Measurements from ENCODE around the gene DGLUCY. TPM values are rescaled to one million over a fixed set of nuclear protein-coding genes. Genes with fewer than 3 reads are reported as not detected.

The DGLUCY gene
- total RNA-seq, 5 donors from 2014 or later (not counting 1 experiment from before 2014, with no cell fraction given): 69.8 to 144 (median 99.8) TPM

GRCh38 chr14:91269076-91269991 lies 155.5 kb downstream of the DGLUCY start:
- H3K27me3 Mint-ChIP-seq: no peaks in the 10 kb centered on the region
- no peaks in the 10 kb centered on the region for H3K9me3 Mint-ChIP-seq
- ChIA-PET POLR2A (interaction anchor here (1.0 kb wide), 2 partner anchors 20 to 24 kb away, joined by 3 to 6 read pairs; no protein-coding TSS in a partner anchor), CTCF (interaction anchor here in 1 of 2 donors (0.7 kb wide), 1 partner anchor 21 kb away, joined by 5 read pairs; no protein-coding TSS in a partner anchor)
- peaks cover 24% of the 10 kb centered on the region for H3K36me3 Mint-ChIP-seq
- peaks cover 20 to 43% (median 28%) of the 10 kb centered on the region in 3 donors for H3K4me1 Mint-ChIP-seq
- H3K4me3 ChIP-seq (ENCODE audit: control insufficient read depth in 1 of 2, extremely low read depth in 1 of 2, low read length in 1 of 2): no peak overlapping the region
- no peak overlapping the region for H3K4me3 Mint-ChIP-seq
- no peaks in the 10 kb centered on the region for H3K9me3 ChIP-seq
- WGBS (ENCODE audit: insufficient coverage): 90% methylated on average over 14 of the region's 24 CpGs
- peaks cover 4 to 16% of the 10 kb centered on the region in 2 experiments for H3K4me1 ChIP-seq (ENCODE audit: control insufficient read depth in 1 of 2, extremely low read depth in 1 of 2, insufficient read depth in 2 of 2, low read length in 2 of 2)
- no peaks in the 10 kb centered on the region for H3K27me3 ChIP-seq (replicated peaks in 1 of 2; ENCODE audit: control insufficient read depth in 2 of 2, extremely low read depth in 1 of 2, insufficient read depth in 2 of 2, low read length in 1 of 2)
- peak overlapping the region in 1 of 2 donors; percentile 72 for H3K27ac Mint-ChIP-seq
- no peak overlapping the region for H3K27ac ChIP-seq (ENCODE audit: low read length)
- DNase-seq (no peak), ATAC-seq (replicated peaks in 1 of 4) (no peak)
- peaks cover 22 to 51% of the 10 kb centered on the region in 2 donors for H3K36me3 ChIP-seq (ENCODE audit: control insufficient read depth in 2 of 2, extremely low read depth in 1 of 2, insufficient read depth in 1 of 2, low read length in 1 of 2)

GRCh38 chr14:91270188-91270587 lies 156.3 kb downstream of the DGLUCY start:
- Histone ChIP-seq H3K36me3 (ENCODE audit: control insufficient read depth in 2 of 2, extremely low read depth in 1 of 2, insufficient read depth in 1 of 2, low read length in 1 of 2) (peaks cover 31 to 60% of the 10 kb centered on the region in 2 donors), H3K27ac (ENCODE audit: low read length) (no peak overlapping the region), H3K4me1 (ENCODE audit: control insufficient read depth in 1 of 2, extremely low read depth in 1 of 2, insufficient read depth in 2 of 2, low read length in 2 of 2) (peaks cover 0 to 8% of the 10 kb centered on the region in 2 experiments), H3K4me3 (ENCODE audit: control insufficient read depth in 1 of 2, extremely low read depth in 1 of 2, low read length in 1 of 2) (no peak overlapping the region), H3K27me3 (replicated peaks in 1 of 2; ENCODE audit: control insufficient read depth in 2 of 2, extremely low read depth in 1 of 2, insufficient read depth in 2 of 2, low read length in 1 of 2) (no peaks in the 10 kb centered on the region), H3K9me3 (no peaks in the 10 kb centered on the region)
- H3K27ac Mint-ChIP-seq: no peak overlapping the region
- CTCF ChIA-PET: interaction anchor here in 1 of 2 donors (0.7 kb wide), 1 partner anchor 21 kb away, joined by 5 read pairs; no protein-coding TSS in a partner anchor
- ATAC-seq (replicated peaks in 1 of 4): no peak
- DNase-seq: no peak
- H3K4me1 Mint-ChIP-seq: peaks cover 14 to 36% (median 22%) of the 10 kb centered on the region in 3 donors
- POLR2A ChIA-PET: interaction anchor here (0.5 to 1.0 kb wide), 2 partner anchors 23 to 33 kb away, joined by 3 to 6 read pairs; no protein-coding TSS in a partner anchor
- H3K4me3 Mint-ChIP-seq: no peak overlapping the region
- H3K27me3 Mint-ChIP-seq: no peaks in the 10 kb centered on the region
- H3K9me3 Mint-ChIP-seq: no peaks in the 10 kb centered on the region
- WGBS (ENCODE audit: insufficient coverage): 93% methylated on average over 6 of the region's 6 CpGs
- H3K36me3 Mint-ChIP-seq: peaks cover 33% of the 10 kb centered on the region

- peaks cover 0 to 6% of the 10 kb centered on the region in 2 experiments for H3K4me1 ChIP-seq (ENCODE audit: control insufficient read depth in 1 of 2, extremely low read depth in 1 of 2, insufficient read depth in 2 of 2, low read length in 2 of 2)
- Mint-ChIP-seq H3K4me1 (peaks cover 11 to 32% (median 18%) of the 10 kb centered on the region in 3 donors), H3K27ac (peak overlapping the region in 1 of 2 donors; percentile 67), H3K36me3 (peaks cover 33% of the 10 kb centered on the region), H3K27me3 (no peaks in the 10 kb centered on the region), H3K4me3 (no peak overlapping the region), H3K9me3 (no peaks in the 10 kb centered on the region)
- ChIA-PET POLR2A (interaction anchor here in 1 of 2 donors (0.5 kb wide), 1 partner anchor 34 kb away, joined by 3 read pairs; no protein-coding TSS in a partner anchor), CTCF (no interaction called here)
- 80% methylated on average over 2 of the region's 8 CpGs for WGBS (ENCODE audit: insufficient coverage)
- no peaks in the 10 kb centered on the region for H3K9me3 ChIP-seq
- peaks cover 33 to 64% of the 10 kb centered on the region in 2 donors for H3K36me3 ChIP-seq (ENCODE audit: control insufficient read depth in 2 of 2, extremely low read depth in 1 of 2, insufficient read depth in 1 of 2, low read length in 1 of 2)
- H3K27ac ChIP-seq (ENCODE audit: low read length): no peak overlapping the region
- DNase-seq: no peak
- H3K4me3 ChIP-seq (ENCODE audit: control insufficient read depth in 1 of 2, extremely low read depth in 1 of 2, low read length in 1 of 2): no peak overlapping the region
- no peak for ATAC-seq (replicated peaks in 1 of 4)
- H3K27me3 ChIP-seq (replicated peaks in 1 of 2; ENCODE audit: control insufficient read depth in 2 of 2, extremely low read depth in 1 of 2, insufficient read depth in 2 of 2, low read length in 1 of 2): no peaks in the 10 kb centered on the region
These were observed 156.7 kb downstream of the DGLUCY start for GRCh38 chr14:91270619-91271018.

- H3K27me3 Mint-ChIP-seq: no peaks in the 10 kb centered on the region
- H3K36me3 ChIP-seq (ENCODE audit: control insufficient read depth in 2 of 2, extremely low read depth in 1 of 2, insufficient read depth in 1 of 2, low read length in 1 of 2): peaks cover 33 to 72% of the 10 kb centered on the region in 2 donors
- H3K27ac Mint-ChIP-seq: no peak overlapping the region
- no peak overlapping the region for H3K4me3 ChIP-seq (ENCODE audit: control insufficient read depth in 1 of 2, extremely low read depth in 1 of 2, low read length in 1 of 2)
- no peaks in the 10 kb centered on the region for H3K9me3 Mint-ChIP-seq
- H3K4me3 Mint-ChIP-seq: no peak overlapping the region
- H3K36me3 Mint-ChIP-seq: peaks cover 38% of the 10 kb centered on the region
- WGBS (ENCODE audit: insufficient coverage): 96% methylated on average over 4 of the region's 9 CpGs
- no peaks in the 10 kb centered on the region for H3K9me3 ChIP-seq
- H3K27me3 ChIP-seq (replicated peaks in 1 of 2; ENCODE audit: control insufficient read depth in 2 of 2, extremely low read depth in 1 of 2, insufficient read depth in 2 of 2, low read length in 1 of 2): no peaks in the 10 kb centered on the region
- peaks cover 7 to 25% (median 13%) of the 10 kb centered on the region in 3 donors for H3K4me1 Mint-ChIP-seq
- H3K4me1 ChIP-seq (ENCODE audit: control insufficient read depth in 1 of 2, extremely low read depth in 1 of 2, insufficient read depth in 2 of 2, low read length in 2 of 2): peaks cover 0 to 10% of the 10 kb centered on the region in 2 experiments
- peak in 1 of 4 experiments; percentile 30 for ATAC-seq (replicated peaks in 1 of 4)
- no peak overlapping the region for H3K27ac ChIP-seq (ENCODE audit: low read length)
- ChIA-PET CTCF (interaction anchor here in 1 of 2 donors (1.0 kb wide), 1 partner anchor 94 kb away, joined by 5 read pairs; no protein-coding TSS in a partner anchor), POLR2A (no interaction called here)
- DNase-seq: no peak
These were observed 157.8 kb downstream of the DGLUCY start for GRCh38 chr14:91271639-91272038.

- Histone ChIP-seq H3K4me1 (ENCODE audit: control insufficient read depth in 1 of 2, extremely low read depth in 1 of 2, insufficient read depth in 2 of 2, low read length in 2 of 2) (peaks cover 0 to 7% of the 10 kb centered on the region in 2 experiments), H3K9me3 (no peaks in the 10 kb centered on the region), H3K27ac (ENCODE audit: low read length) (no peak overlapping the region), H3K27me3 (replicated peaks in 1 of 2; ENCODE audit: control insufficient read depth in 2 of 2, extremely low read depth in 1 of 2, insufficient read depth in 2 of 2, low read length in 1 of 2) (no peaks in the 10 kb centered on the region), H3K4me3 (ENCODE audit: control insufficient read depth in 1 of 2, extremely low read depth in 1 of 2, low read length in 1 of 2) (no peak overlapping the region), H3K36me3 (ENCODE audit: control insufficient read depth in 2 of 2, extremely low read depth in 1 of 2, insufficient read depth in 1 of 2, low read length in 1 of 2) (peaks cover 40 to 81% of the 10 kb centered on the region in 2 donors)
- no peaks in the 10 kb centered on the region for H3K27me3 Mint-ChIP-seq
- ChIA-PET POLR2A (no interaction called here), CTCF (interaction anchor here in 1 of 2 donors (1.0 kb wide), 1 partner anchor 95 kb away, joined by 5 read pairs; no protein-coding TSS in a partner anchor)
- ATAC-seq (replicated peaks in 1 of 4) (peak in 1 of 4 experiments; percentile 7), DNase-seq (no peak)
- H3K27ac Mint-ChIP-seq: no peak overlapping the region
- H3K4me1 Mint-ChIP-seq: peaks cover 7 to 23% (median 10%) of the 10 kb centered on the region in 3 donors
- WGBS (ENCODE audit: insufficient coverage): 95% methylated on average over 35 of the region's 43 CpGs
- H3K9me3 Mint-ChIP-seq: no peaks in the 10 kb centered on the region
- peaks cover 39% of the 10 kb centered on the region for H3K36me3 Mint-ChIP-seq
- no peak overlapping the region for H3K4me3 Mint-ChIP-seq
These were observed 158.7 kb downstream of the DGLUCY start for GRCh38 chr14:91272341-91273272.

All from T-cell (primary cell).